ENCODE results near the gene OPTN. TPM values are rescaled to one million over a fixed set of nuclear protein-coding genes. Genes with fewer than 3 reads are reported as not detected.

The OPTN gene
- total RNA-seq, 4 donors from 2014 or later: 295 to 592 (median 527) TPM

GRCh38 chr10:13184730-13185514, 85.0 kb downstream of the OPTN start:
- peaks cover 17 to 23% of the 10 kb centered on the region in 2 donors for H3K4me1 ChIP-seq
- intact Hi-C loops (cut with DNase I; ENCODE audit: low total_unique reads): loop anchor here (1.0 to 2.0 kb wide), 4 partner anchors 24 to 86 kb away; partner anchors contain the start of gene MCM10
- ATAC-seq (peak; percentile 88 to 94), DNase-seq (peak; percentile 75 to 87)
- no peaks in the 10 kb centered on the region for H3K9me3 ChIP-seq
- in situ Hi-C loops (cut with MboI; ENCODE audit: low sequenced_read_pairs in 4 of 4): no loop called here
- no peaks in the 10 kb centered on the region for H3K27me3 ChIP-seq
- TF ChIP-seq CTCF (IDR thresholded peaks at IDR 0.05 in 4 of 5, conservative IDR thresholded peaks at IDR 0.05 in 1 of 5): no peak
- no peak for TF ChIP-seq POLR2A (IDR thresholded peaks at IDR 0.05)
- no peak overlapping the region for H3K4me3 ChIP-seq
- H3K27ac ChIP-seq: peak overlapping the region; percentile 67 to 90 (median 84)
- no peaks in the 10 kb centered on the region for H3K36me3 ChIP-seq

- H3K4me1 ChIP-seq: peaks cover 17 to 23% of the 10 kb centered on the region in 2 donors
- H3K9me3 ChIP-seq: no peaks in the 10 kb centered on the region
- H3K36me3 ChIP-seq: no peaks in the 10 kb centered on the region
- DNase-seq (no peak), ATAC-seq (no peak)
- intact Hi-C loops (cut with DNase I; ENCODE audit: low total_unique reads) (no loop called here), in situ Hi-C loops (cut with MboI; ENCODE audit: low sequenced_read_pairs in 4 of 4) (no loop called here)
- TF ChIP-seq POLR2A (IDR thresholded peaks at IDR 0.05): no peak
- no peak for TF ChIP-seq CTCF (IDR thresholded peaks at IDR 0.05 in 4 of 5, conservative IDR thresholded peaks at IDR 0.05 in 1 of 5)
- no peaks in the 10 kb centered on the region for H3K27me3 ChIP-seq
- H3K4me3 ChIP-seq: no peak overlapping the region
- H3K27ac ChIP-seq: no peak overlapping the region
Measured at GRCh38 chr10:13187135-13187534, 87.2 kb downstream of the OPTN start.

Other genes with a start within 250 kb of the OPTN start
- gene CCDC3, start 98.5 kb upstream of the OPTN start, total RNA-seq: 10 to 100 TPM in 3 of 4 donors, 1 to 10 TPM in 1; 6.1 to 57.4 (median 21.6) TPM
- gene MCM10, start 61.4 kb downstream of the OPTN start, total RNA-seq: 1 to 10 TPM in 1 of 4 donors, under 1 TPM in 3; 0.64 to 1.5 (median 0.78) TPM
- gene UCMA, start 134.2 kb downstream of the OPTN start, total RNA-seq: not detected
- gene PHYH, start 199.9 kb downstream of the OPTN start, total RNA-seq: 100 to 1,000 TPM; 107 to 147 (median 143) TPM
- gene SEPHS1, start 248.1 kb downstream of the OPTN start, total RNA-seq: 10 to 100 TPM; 22.4 to 29.7 (median 27.9) TPM

Measured in gastrocnemius medialis (tissue), 4 donors.